H9 (cell line): ENCODE measurements around the gene NEGR1. TPM values are rescaled to one million over a fixed set of nuclear protein-coding genes. Genes with fewer than 3 reads are reported as not detected.

Experiments used
- DNase-seq: peaks from one replicate; pipeline ENCODE4 v3.0.0-alpha.2; 2017
- H2AFZ ChIP-seq: one replicate; pipeline ENCODE4 v1.6.1; 2013; ENCODE audit warnings: mild to moderate bottlenecking, low read length, control low read depth, moderate library complexity
- H2AK5ac ChIP-seq: 2 replicates; pipeline ENCODE4 v1.6.1; 2013; ENCODE audit warnings: low read length, control low read depth, mixed read lengths; ENCODE audit not compliant: insufficient read length
- H2BK120ac ChIP-seq: one replicate; pipeline ENCODE4 v1.6.1; 2013; ENCODE audit warnings: low read depth, mild to moderate bottlenecking, low read length, control low read depth, inconsistent platforms; ENCODE audit not compliant: poor library complexity, severe bottlenecking
- H2BK12ac ChIP-seq: 2 replicates; pipeline ENCODE4 v1.6.1; 2013; ENCODE audit warnings: low read length, control low read depth, mixed read lengths, low read depth; ENCODE audit not compliant: insufficient read length
- H2BK15ac ChIP-seq: 2 replicates; pipeline ENCODE4 v1.6.1; 2013; ENCODE audit warnings: low read depth, low read length, control low read depth
- H2BK20ac ChIP-seq: one replicate; pipeline ENCODE4 v1.6.1; 2013; ENCODE audit warnings: low read depth, mild to moderate bottlenecking, low read length, control low read depth, inconsistent platforms; ENCODE audit not compliant: poor library complexity, severe bottlenecking
- H2BK5ac ChIP-seq: 2 replicates; pipeline ENCODE4 v1.6.1; 2013; ENCODE audit warnings: low read length, control low read depth, mixed read lengths; ENCODE audit not compliant: insufficient read length
- H3K14ac ChIP-seq: 2 replicates; pipeline ENCODE4 v1.6.1; 2013; ENCODE audit warnings: low read length, control low read depth; ENCODE audit not compliant: insufficient read depth
- H3K18ac ChIP-seq: 2 replicates; pipeline ENCODE4 v1.6.1; 2013; ENCODE audit warnings: low read depth, mild to moderate bottlenecking, mixed read lengths, low read length, control low read depth; ENCODE audit not compliant: insufficient read length
- H3K23ac ChIP-seq: 2 replicates; pipeline ENCODE4 v1.6.1; 2013; ENCODE audit warnings: low read length, control low read depth, mixed read lengths, low read depth; ENCODE audit not compliant: insufficient read length
- H3K23me2 ChIP-seq: 2 replicates; pipeline ENCODE4 v1.6.1; 2013; ENCODE audit warnings: low read depth, mild to moderate bottlenecking, mixed read lengths, low read length, control low read depth; ENCODE audit not compliant: insufficient read length, poor library complexity, severe bottlenecking
- H3K27ac ChIP-seq: 2 replicates; pipeline ENCODE4 v1.5.1; 2013; ENCODE audit warnings: low read length, control low read depth, mixed read lengths, low read depth; ENCODE audit not compliant: insufficient read length
- H3K27me3 ChIP-seq: 2 replicates; pipeline ENCODE4 v1.6.1; 2013; ENCODE audit warnings: low read length, control low read depth, inconsistent platforms; ENCODE audit not compliant: insufficient read depth
- H3K4ac ChIP-seq: 2 replicates; pipeline ENCODE4 v1.6.1; 2013; ENCODE audit warnings: low read depth, mild to moderate bottlenecking, control low read depth, inconsistent platforms, low read length, moderate library complexity
- H3K4me1 ChIP-seq: 2 replicates; pipeline ENCODE4 v1.6.1; 2013; ENCODE audit warnings: low read length, control low read depth, inconsistent platforms; ENCODE audit not compliant: insufficient read depth
- H3K4me2 ChIP-seq: 2 replicates; pipeline ENCODE4 v1.6.1; 2013; ENCODE audit warnings: low read length, control low read depth, mixed read lengths; ENCODE audit not compliant: insufficient read length, insufficient read depth
- H3K56ac ChIP-seq: 2 replicates; pipeline ENCODE4 v1.6.1; 2013; ENCODE audit warnings: low read depth, mild to moderate bottlenecking, mixed read lengths, low read length, control low read depth; ENCODE audit not compliant: insufficient read length
- H3K79me1 ChIP-seq: 2 replicates; pipeline ENCODE4 v1.6.1; 2013; ENCODE audit warnings: low read depth, mild to moderate bottlenecking, moderate library complexity, low read length, control low read depth, inconsistent platforms; ENCODE audit not compliant: insufficient read depth, poor library complexity, severe bottlenecking
- H3K79me2 ChIP-seq: 2 replicates; pipeline ENCODE4 v1.6.1; 2013; ENCODE audit warnings: low read length, control low read depth, inconsistent platforms; ENCODE audit not compliant: insufficient read depth
- H3K9ac ChIP-seq: 2 replicates; pipeline ENCODE4 v1.6.1; 2013; ENCODE audit warnings: low read length, control low read depth, mixed read lengths; ENCODE audit not compliant: insufficient read length; ENCODE audit errors: extremely low read depth
- H3K9me3 ChIP-seq: one replicate; pipeline ENCODE4 v1.6.1; 2013; ENCODE audit warnings: low read depth, low read length, inconsistent platforms; ENCODE audit not compliant: control insufficient read depth
- H3T11ph ChIP-seq: one replicate; pipeline ENCODE4 v1.6.1; 2013; ENCODE audit warnings: mild to moderate bottlenecking, low read length, control low read depth, inconsistent platforms
- H4K20me1 ChIP-seq: one replicate; pipeline ENCODE4 v1.6.1; 2013; ENCODE audit not compliant: control insufficient read depth, insufficient read length, insufficient read depth
- H4K5ac ChIP-seq: 2 replicates; pipeline ENCODE4 v1.6.1; 2013; ENCODE audit warnings: low read depth, mild to moderate bottlenecking, mixed read lengths, low read length, control low read depth; ENCODE audit not compliant: insufficient read length
- H4K8ac ChIP-seq: replicated peaks from 2 replicates; pipeline ENCODE4 v1.6.1; 2013; ENCODE audit warnings: low read length, control low read depth, mixed read lengths, low read depth; ENCODE audit not compliant: insufficient read length
- H4K91ac ChIP-seq: 2 replicates; pipeline ENCODE4 v1.6.1; 2013; ENCODE audit warnings: low read depth, mild to moderate bottlenecking, moderate library complexity, mixed read lengths, low read length, control low read depth; ENCODE audit not compliant: insufficient read length
- H3K27ac Mint-ChIP-seq, 3 experiments: 2 replicates in 2 of 3; 3 replicates in 1 of 3; pipeline ENCODE4 v1.8.0; 2020 to 2021; ENCODE audit warnings: mixed read lengths in 3 of 3, mild to moderate bottlenecking in 1 of 3, moderate library complexity in 1 of 3
- H3K27me3 Mint-ChIP-seq: 2 replicates; pipeline ENCODE4 v1.8.0; 2021; ENCODE audit warnings: low read depth, mild to moderate bottlenecking, moderate library complexity, mixed read lengths
- H3K36me3 Mint-ChIP-seq, 3 experiments: 2 replicates in 2 of 3; 3 replicates in 1 of 3; pipeline ENCODE4 v1.8.0; 2020 to 2021; ENCODE audit warnings: low read depth in 3 of 3, mixed read lengths in 3 of 3; ENCODE audit not compliant: insufficient read depth in 1 of 3
- H3K4me1 Mint-ChIP-seq, 2 experiments: 2 replicates each; pipeline ENCODE4 v1.8.0; 2020; ENCODE audit warnings: mixed read lengths in 2 of 2
- H3K4me3 Mint-ChIP-seq, 2 experiments: 2 replicates in 1 of 2; 3 replicates in 1 of 2; pipeline ENCODE4 v1.8.0; 2020 to 2021; ENCODE audit warnings: mild to moderate bottlenecking in 2 of 2, mixed read lengths in 2 of 2, moderate library complexity in 1 of 2
- H3K9me3 Mint-ChIP-seq, 2 experiments: 2 replicates in 1 of 2; 3 replicates in 1 of 2; pipeline ENCODE4 v1.8.0; 2020; ENCODE audit warnings: mild to moderate bottlenecking in 2 of 2, mixed read lengths in 2 of 2, moderate library complexity in 1 of 2
- WGBS: extraction: QIAGEN DNeasy Blood & Tissue Kit; methylation state at CpG from one replicate; pipeline ENCODE4 v1.1.7; 2013; ENCODE audit warnings: missing lambda C conversion rate, low lambda C conversion rate, mixed read lengths; ENCODE audit not compliant: insufficient read length; ENCODE audit errors: extremely low coverage; 5-methylcytosine and 5-hydroxymethylcytosine counted together
- total RNA-seq: library from RNA; stranded (reverse); gene quantifications from 2 replicates; pipeline ENCODE4 v1.2.1, GENCODE V29; 2021
- TF ChIP-seq, protein P1 (sequence below): fragments of 200-600 bp; sonication (generic); conservative IDR thresholded peaks from 3 replicates; pipeline ENCODE4 v1.8.0; 2021; ENCODE audit warnings: antibody characterized with exemption, mild to moderate bottlenecking

NEGR1 gene
- total RNA-seq, 1 experiment from 2014 or later, result 0.13 TPM

- Histone ChIP-seq H2BK12ac (no peak overlapping the region), H3K23me2 (no peaks in the 10 kb centered on the region), H4K5ac (no peak overlapping the region), H3K79me1 (no peaks in the 10 kb centered on the region), H2AFZ (no peak overlapping the region), H3K79me2 (no peaks in the 10 kb centered on the region), H3K4me1 (no peaks in the 10 kb centered on the region), H3K4me2 (no peak overlapping the region), H2BK120ac (no peak overlapping the region), H4K91ac (no peak overlapping the region), H3K23ac (no peak overlapping the region), H3T11ph (no peak overlapping the region), H2BK5ac (no peak overlapping the region), H3K27ac (no peak overlapping the region), H2BK15ac (no peak overlapping the region), H2AK5ac (no peak overlapping the region), H2BK20ac (no peak overlapping the region), H3K18ac (no peak overlapping the region), H3K14ac (no peak overlapping the region), H3K9ac (no peak overlapping the region), H3K9me3 (no peaks in the 10 kb centered on the region), H3K4ac (no peak overlapping the region), H3K27me3 (no peaks in the 10 kb centered on the region), H3K56ac (no peak overlapping the region), H4K20me1 (no peaks in the 10 kb centered on the region), H4K8ac (no peak overlapping the region)
- TF ChIP-seq, protein P1, sequence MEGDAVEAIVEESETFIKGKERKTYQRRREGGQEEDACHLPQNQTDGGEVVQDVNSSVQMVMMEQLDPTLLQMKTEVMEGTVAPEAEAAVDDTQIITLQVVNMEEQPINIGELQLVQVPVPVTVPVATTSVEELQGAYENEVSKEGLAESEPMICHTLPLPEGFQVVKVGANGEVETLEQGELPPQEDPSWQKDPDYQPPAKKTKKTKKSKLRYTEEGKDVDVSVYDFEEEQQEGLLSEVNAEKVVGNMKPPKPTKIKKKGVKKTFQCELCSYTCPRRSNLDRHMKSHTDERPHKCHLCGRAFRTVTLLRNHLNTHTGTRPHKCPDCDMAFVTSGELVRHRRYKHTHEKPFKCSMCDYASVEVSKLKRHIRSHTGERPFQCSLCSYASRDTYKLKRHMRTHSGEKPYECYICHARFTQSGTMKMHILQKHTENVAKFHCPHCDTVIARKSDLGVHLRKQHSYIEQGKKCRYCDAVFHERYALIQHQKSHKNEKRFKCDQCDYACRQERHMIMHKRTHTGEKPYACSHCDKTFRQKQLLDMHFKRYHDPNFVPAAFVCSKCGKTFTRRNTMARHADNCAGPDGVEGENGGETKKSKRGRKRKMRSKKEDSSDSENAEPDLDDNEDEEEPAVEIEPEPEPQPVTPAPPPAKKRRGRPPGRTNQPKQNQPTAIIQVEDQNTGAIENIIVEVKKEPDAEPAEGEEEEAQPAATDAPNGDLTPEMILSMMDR, result no peak
- Mint-ChIP-seq H3K27ac (no peak overlapping the region), H3K36me3 (no peaks in the 10 kb centered on the region), H3K4me3 (no peak overlapping the region), H3K27me3 (no peaks in the 10 kb centered on the region; the same call in 1 of the 2 replicates), H3K9me3 (no peaks in the 10 kb centered on the region), H3K4me1 (no peaks in the 10 kb centered on the region)
- WGBS, result no CpG with 5 or more reads among the region's 7 CpGs
- DNase-seq, result no peak
These were observed 605.1 kb downstream of the NEGR1 start for GRCh38 chr1:71676979-71677925.
